Endothelial cell of umbilical vein (primary cell): Measurements from ENCODE around the gene TMEM120B. TPM values are rescaled to one million over a fixed set of nuclear protein-coding genes. Genes with fewer than 3 reads are reported as not detected.

Source experiments
- BruUV-seq: library from RNA; stranded (reverse); fragments of 400-500 nt; replicated peaks from 2 replicates; lab custom pipeline; 2021; lab: Mats Ljungman, UMichigan
- CTCF ChIA-PET: fragments of 300-600, 350-600 bp; sonication (Branson Sonifier 250); formaldehyde crosslinking; loops from one replicate; lab custom pipeline; 2021; ENCODE audit warnings: antibody characterized with exemption, inconsistent platforms; lab: Charles Lee
- POLR2A ChIA-PET: fragments of 300-600, 350-600 bp; sonication (Branson Sonifier 250); formaldehyde crosslinking; loops from one replicate; lab custom pipeline; 2021; ENCODE audit warnings: antibody characterized with exemption, inconsistent platforms; lab: Charles Lee
- DNase-seq: peaks from one replicate; pipeline ENCODE4 v3.0.0-alpha.2; 2011; ENCODE audit warnings: low read depth, low spot score
- FAIRE-seq: peaks from 2 replicates; lab custom pipeline; 2011; peaks lifted over from hg19 to GRCh38; lab: Jason Lieb, UNC
- H2AFZ ChIP-seq: 2 replicates; pipeline ENCODE4 v1.6.0; 2012; ENCODE audit warnings: low read depth, low read length, control low read depth, inconsistent platforms
- H3K27ac ChIP-seq: 2 replicates; pipeline ENCODE4 v1.5.1; 2011; ENCODE audit warnings: low read depth, mild to moderate bottlenecking, control low read depth, low read length, moderate library complexity; ENCODE audit not compliant: insufficient read depth
- H3K27me3 ChIP-seq, 2 experiments: 2 replicates each; pipeline versions ENCODE4 v1.6.0 to v1.6.1; 2011; ENCODE audit warnings: low read length in 2 of 2, mixed read lengths in 1 of 2; ENCODE audit not compliant: control insufficient read depth in 2 of 2, insufficient read depth in 2 of 2
- H3K36me3 ChIP-seq, 2 experiments: 2 replicates in 1 of 2; 3 replicates in 1 of 2; pipeline ENCODE4 v1.5.1; 2011; ENCODE audit warnings: low read length in 2 of 2, mild to moderate bottlenecking in 1 of 2, moderate library complexity in 1 of 2; ENCODE audit not compliant: control insufficient read depth in 2 of 2, insufficient read depth in 2 of 2; ENCODE audit errors: extremely low read depth in 1 of 2
- H3K4me1 ChIP-seq: 3 replicates; pipeline ENCODE4 v1.5.1; 2011; ENCODE audit warnings: mild to moderate bottlenecking, low read length; ENCODE audit not compliant: control insufficient read depth, insufficient read depth; ENCODE audit errors: extremely low read depth
- H3K4me2 ChIP-seq: 2 replicates; pipeline ENCODE4 v1.6.1; 2011; ENCODE audit warnings: low read length, control low read depth, mixed read lengths; ENCODE audit not compliant: insufficient read depth
- H3K4me3 ChIP-seq, 3 experiments: fragments of 200-600 bp in 1 of 3; sonication (generic), shearing (Covaris generic) in 1 of 3; replicated peaks in 1 of 3; 2 replicates each; pipeline ENCODE4 v1.5.1; 2011 to 2016; ENCODE audit warnings: control low read depth in 3 of 3, low read length in 3 of 3, mild to moderate bottlenecking in 2 of 3, inconsistent platforms in 1 of 3, low read depth in 1 of 3, moderate library complexity in 1 of 3; ENCODE audit not compliant: insufficient read depth in 1 of 3
- H3K79me2 ChIP-seq: 2 replicates; pipeline ENCODE4 v1.6.0; 2012; ENCODE audit warnings: low read length, inconsistent platforms; ENCODE audit not compliant: control insufficient read depth, insufficient read depth
- H3K9ac ChIP-seq: replicated peaks from 2 replicates; pipeline ENCODE3; 2011; ENCODE audit warnings: low read length, control low read depth; ENCODE audit not compliant: insufficient read depth; ENCODE audit errors: extremely low read depth
- H3K9me1 ChIP-seq: replicated peaks from 3 replicates; pipeline ENCODE4 v1.6.0; 2011; ENCODE audit warnings: mild to moderate bottlenecking, low read length; ENCODE audit not compliant: control insufficient read depth, insufficient read depth; ENCODE audit errors: extremely low read depth
- H3K9me3 ChIP-seq: replicated peaks from 2 replicates; pipeline ENCODE4 v1.5.1; 2012; ENCODE audit warnings: low read length, inconsistent platforms; ENCODE audit not compliant: control insufficient read depth, insufficient read depth
- H4K20me1 ChIP-seq: replicated peaks from 2 replicates; pipeline ENCODE3; 2011; ENCODE audit warnings: mild to moderate bottlenecking, low read length; ENCODE audit not compliant: control insufficient read depth, insufficient read depth; ENCODE audit errors: extremely low read depth
- CTCF ChIP-seq, 2 donors: IDR thresholded peaks; 1 replicate in 1 of 2; 2 replicates in 1 of 2; pipeline ENCODE4 v1.5.1; 2011; ENCODE audit warnings: low read length in 2 of 2, mild to moderate bottlenecking in 2 of 2, moderate library complexity in 2 of 2, control low read depth in 1 of 2, inconsistent platforms in 1 of 2, low read depth in 1 of 2; ENCODE audit not compliant: insufficient read depth in 1 of 2; ENCODE audit errors: extremely low read depth in 1 of 2
- EZH2 ChIP-seq: IDR thresholded peaks from 2 replicates; pipeline ENCODE4 v1.6.1; 2012; ENCODE audit warnings: borderline replicate concordance, low read depth, mild to moderate bottlenecking, moderate library complexity, low read length, inconsistent platforms; ENCODE audit not compliant: severe bottlenecking
- FOS ChIP-seq: IDR thresholded peaks from 2 replicates; pipeline ENCODE4 v1.6.1; 2011; ENCODE audit warnings: mild to moderate bottlenecking, low read length, moderate library complexity, borderline replicate concordance; ENCODE audit not compliant: insufficient read depth
- GATA2 ChIP-seq: IDR thresholded peaks from 2 replicates; pipeline ENCODE4 v1.7.0; 2011; ENCODE audit warnings: low read depth, mild to moderate bottlenecking, moderate library complexity, mixed read lengths, low read length; ENCODE audit not compliant: insufficient read length, insufficient read depth
- JUN ChIP-seq: IDR thresholded peaks from 2 replicates; pipeline ENCODE4 v1.6.1; 2011; ENCODE audit warnings: borderline replicate concordance, low read depth; ENCODE audit not compliant: insufficient read length, insufficient read depth
- MAX ChIP-seq: IDR thresholded peaks from 2 replicates; pipeline ENCODE4 v1.6.1; 2011; ENCODE audit not compliant: insufficient read depth, insufficient read length
- POLR2A ChIP-seq: IDR thresholded peaks from 2 replicates; pipeline ENCODE4 v1.6.1; 2012; ENCODE audit warnings: low read depth, mild to moderate bottlenecking, control low read depth, low read length
- POLR2AphosphoS5 ChIP-seq: IDR thresholded peaks from 2 replicates; pipeline ENCODE4 v1.6.1; 2012; ENCODE audit warnings: low read depth, mild to moderate bottlenecking, control low read depth, low read length, moderate library complexity; ENCODE audit not compliant: insufficient read depth
- dilution Hi-C: fragments of 300-500 bp; cut with MboI; formaldehyde crosslinking; loops from one replicate; pipeline ENCODE4 v1.15.0; 2019; ENCODE audit warnings: low sequenced_read_pairs; ENCODE audit not compliant: extremely low pct_ligation_motif_present
- intact Hi-C: fragments of 100-400 bp; cut with micrococcal nuclease; formaldehyde crosslinking; loops from one replicate; pipeline ENCODE4 v1.10.0; 2022
- polyA plus RNA-seq, 4 experiments: library from polyadenylated mRNA; depleted of rRNA in 3 of 4; stranded (reverse) in 3 of 4; unstranded in 1 of 4; fragments of >200 nt; gene quantifications; 2 replicates each; pipeline versions ENCODE4 v1.2.1 to v1.2.3, GENCODE V29; 2011 to 2012; ENCODE audit warnings: missing spikeins in 1 of 4
- total RNA-seq: library from RNA; stranded (reverse); gene quantifications from 2 replicates; pipeline ENCODE4 v1.2.3, GENCODE V29; 2021

Gene TMEM120B
- total and polyA plus RNA-seq, 2 donors (not counting 3 experiments of a cell fraction or from before 2014, with no cell fraction given), result 10.4 to 12.8 TPM

- FAIRE-seq (no peak), DNase-seq (no peak)
- no peak for TF ChIP-seq MAX
- H3K79me2 ChIP-seq, result peaks cover 86% of the 10 kb centered on the region
- H3K4me3 ChIP-seq, result no peak overlapping the region
- H3K4me1 ChIP-seq, result peaks cover 40% of the 10 kb centered on the region
- CTCF ChIA-PET, result interaction anchor here (12.8 kb wide), 1 partner anchor 11 kb away, joined by 774 read pairs; the partner anchor contains the start of genes RHOF and SETD1B
- POLR2A ChIA-PET, result interaction anchor here (0.6 kb wide), 1 partner anchor 14 kb away, joined by 4 read pairs; no protein-coding TSS in a partner anchor
- no peaks in the 10 kb centered on the region for H3K9me1 ChIP-seq
- dilution Hi-C loops, result no loop called here
- no peak overlapping the region for H3K9ac ChIP-seq
- H4K20me1 ChIP-seq, result no peaks in the 10 kb centered on the region
- no peak overlapping the region for H2AFZ ChIP-seq
- peaks cover 4 to 27% of the 10 kb centered on the region in 2 experiments for H3K36me3 ChIP-seq
- H3K27me3 ChIP-seq, result no peaks in the 10 kb centered on the region
- no TSS peak for BruUV-seq
- H3K9me3 ChIP-seq, result no peaks in the 10 kb centered on the region
- H3K27ac ChIP-seq, result no peak overlapping the region
- no peak overlapping the region for H3K4me2 ChIP-seq
- intact Hi-C loops, result no loop called here
Measured at GRCh38 chr12:121808623-121809022, 96.1 kb downstream of the TMEM120B start.

- Histone ChIP-seq H3K9ac (no peak overlapping the region), H4K20me1 (no peaks in the 10 kb centered on the region), H3K36me3 (peaks cover 4 to 35% of the 10 kb centered on the region in 2 experiments), H3K4me3 (no peak overlapping the region), H3K27me3 (no peaks in the 10 kb centered on the region), H3K79me2 (peaks cover 90% of the 10 kb centered on the region), H3K27ac (no peak overlapping the region), H3K9me3 (no peaks in the 10 kb centered on the region), H3K9me1 (no peaks in the 10 kb centered on the region), H2AFZ (no peak overlapping the region), H3K4me2 (no peak overlapping the region), H3K4me1 (peaks cover 40% of the 10 kb centered on the region)
- BruUV-seq, result no TSS peak
- intact Hi-C loops, result no loop called here
- FAIRE-seq, result no peak
- no peak for DNase-seq
- ChIA-PET CTCF (interaction anchor here (12.8 kb wide), 1 partner anchor 12 kb away, joined by 774 read pairs; the partner anchor contains the start of genes RHOF and SETD1B), POLR2A (no interaction called here)
- dilution Hi-C loops, result no loop called here
- TF ChIP-seq FOS, result no peak
- no peak for TF ChIP-seq POLR2A
- no peak for TF ChIP-seq GATA2
- TF ChIP-seq CTCF (IDR thresholded peaks at IDR 0.05; ENCODE audit: extremely low read depth in 1 of 2, insufficient read depth in 1 of 2, low read depth in 1 of 2, low read length in 2 of 2), result no peak
- no peak for TF ChIP-seq JUN
- no peak for TF ChIP-seq EZH2
- TF ChIP-seq POLR2AphosphoS5, result no peak
Measured at GRCh38 chr12:121809712-121810116, 97.2 kb downstream of the TMEM120B start.
